Middle frontal gyrus (tissue), 1 donor: ENCODE measurements around the gene CPSF4.
"Not testable (repeated sequence)": the region's sequence is repeated elsewhere in the genome, so short reads cannot be mapped to it uniquely, and the experiment has no call there.

Experiments
- DNase-seq: peaks from one replicate; pipeline ENCODE4 v3.0.0-alpha.2; 2015; ENCODE audit warnings: low spot score; ENCODE audit errors: extremely low spot score

Gene CPSF4

DNA sequence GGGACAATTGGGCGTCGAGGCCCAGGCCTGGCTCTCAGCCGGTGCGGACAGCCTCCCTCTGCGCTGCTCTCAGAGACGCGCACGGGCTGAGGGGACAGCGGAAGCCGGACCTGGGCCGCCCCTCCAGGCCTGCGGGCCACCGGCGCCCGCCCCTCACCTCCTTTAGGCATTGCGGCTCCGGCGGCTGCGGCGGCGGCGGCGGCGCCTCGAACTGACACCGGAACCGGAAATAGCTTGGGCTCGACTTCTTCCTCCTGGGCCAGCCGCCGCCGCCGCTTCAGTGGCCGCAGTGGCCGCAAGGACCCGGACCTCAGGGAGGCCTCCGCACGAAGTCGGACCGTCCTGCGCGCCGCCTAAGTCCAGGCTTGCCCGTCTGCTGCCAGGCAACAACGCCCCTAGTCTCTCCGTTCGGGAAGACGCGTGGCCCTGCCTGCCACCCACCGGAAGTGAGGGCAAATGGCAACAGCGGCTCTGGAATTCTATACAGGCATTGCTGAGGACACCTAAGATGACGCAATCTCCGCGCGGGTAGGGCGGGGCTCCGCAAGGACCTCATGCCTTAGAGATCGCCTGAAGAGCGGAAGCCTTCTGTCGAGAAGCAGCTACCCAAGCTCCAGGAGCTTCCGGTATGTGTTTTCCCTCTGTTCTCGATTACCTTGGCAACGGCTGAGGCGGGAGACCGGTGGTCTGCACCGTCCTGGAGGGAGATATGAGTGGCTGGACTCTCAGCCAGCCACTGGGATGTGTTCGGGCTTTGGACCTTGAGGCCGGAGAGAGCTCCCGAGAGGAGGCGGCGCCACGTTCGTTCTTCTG, 30.2 kb upstream of the CPSF4 start, which contains the start of the genes BUD31 and PDAP1:
BUD31 (plus strand) TSS at position 591 of the 813 bp plus-strand sequence. CDS start 2,124 bp downstream, outside the sequence.
PDAP1 (minus strand) TSS at position 219 of the 813 bp plus-strand sequence; CDS start at position 170, 49 bp downstream.
- DNase-seq: peak; percentile 91

DNA sequence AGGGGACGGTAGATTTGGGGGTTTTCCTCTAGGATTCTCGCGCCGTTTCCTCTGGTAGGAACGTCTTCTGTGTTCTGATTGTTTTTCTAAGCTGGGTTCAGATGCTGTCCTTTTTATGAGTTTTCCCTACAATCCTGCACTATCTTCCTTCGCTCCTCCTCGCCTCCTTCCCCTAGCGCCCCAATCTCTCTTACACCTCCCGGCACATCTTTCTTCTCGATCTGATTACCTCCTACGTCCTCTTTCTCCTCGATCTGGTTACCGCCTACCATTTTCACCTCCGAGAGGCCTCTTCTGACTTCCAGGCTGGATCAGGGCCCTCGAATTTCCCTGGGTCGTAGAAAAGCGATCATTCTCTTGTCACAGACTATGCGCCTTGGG, 29.6 kb upstream of the CPSF4 start:
- no peak for DNase-seq

DNA sequence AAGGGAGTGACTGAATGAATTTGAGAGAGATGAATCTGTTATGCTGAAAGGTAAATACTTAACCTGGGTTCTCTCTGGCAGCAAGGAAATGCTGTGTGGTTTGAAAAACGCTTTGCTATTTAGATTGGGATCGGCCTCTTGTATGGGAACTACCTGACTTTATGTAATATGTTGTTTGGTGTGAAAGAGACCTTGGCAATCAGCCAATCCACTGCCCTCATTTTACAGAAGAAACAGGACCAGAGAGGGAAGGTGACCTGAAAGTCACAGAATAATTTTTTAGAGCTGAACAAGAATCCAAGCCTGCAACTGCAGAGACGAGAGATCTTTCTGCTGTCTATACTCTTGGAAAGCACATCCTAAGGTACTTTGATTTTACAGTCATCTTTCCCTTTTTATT, 28.9 kb upstream of the CPSF4 start:
- no peak for DNase-seq

DNA sequence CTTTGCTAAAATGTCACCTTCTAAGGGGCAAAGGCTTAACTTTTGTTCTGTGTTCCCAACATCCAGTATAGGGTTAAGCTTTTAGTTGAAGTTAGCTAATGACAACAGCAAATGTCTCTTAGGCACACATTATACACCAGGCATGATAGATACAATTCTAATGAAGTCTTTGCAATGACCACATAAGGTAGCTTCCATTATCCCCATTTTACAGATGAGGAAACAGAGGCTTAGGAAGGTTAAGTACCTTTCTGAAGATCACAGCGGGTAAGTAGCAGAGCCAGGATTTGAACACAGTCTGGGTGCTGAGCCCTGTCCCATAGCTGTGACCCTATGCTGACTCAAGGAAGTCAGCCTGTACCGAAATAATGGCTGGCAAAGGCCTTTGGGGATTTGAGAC, 28.1 kb upstream of the CPSF4 start:
- DNase-seq: no peak

DNA sequence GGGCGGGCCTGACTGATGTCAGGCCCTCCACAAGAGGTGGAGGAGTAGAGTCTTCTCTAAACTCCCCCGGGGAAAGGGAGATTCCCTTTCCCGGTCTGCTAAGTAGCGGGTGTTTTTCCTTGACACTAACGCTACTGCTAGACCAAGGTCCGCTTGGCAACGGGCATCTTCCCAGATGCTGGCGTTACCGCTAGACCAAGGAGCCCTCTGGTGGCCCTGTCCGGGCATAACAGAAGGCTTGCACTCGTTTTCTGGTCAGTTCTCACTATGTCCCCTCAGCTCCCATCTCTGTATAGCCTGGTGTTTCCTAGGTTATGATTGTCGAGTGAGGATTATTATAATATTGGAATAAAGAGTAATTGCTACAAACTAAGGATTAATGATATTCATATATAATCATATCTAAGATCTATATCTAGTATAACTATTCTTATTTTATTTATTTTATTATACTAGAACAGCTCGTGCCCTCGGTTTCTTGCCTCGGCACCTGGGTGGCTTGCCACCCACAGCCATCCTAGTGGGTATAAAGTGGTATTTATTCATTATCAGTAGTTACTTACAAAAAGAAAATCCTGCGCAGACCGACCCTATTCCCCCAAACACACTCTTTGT, 23.1 kb upstream of the CPSF4 start:
- DNase-seq: not testable (repeated sequence)

DNA sequence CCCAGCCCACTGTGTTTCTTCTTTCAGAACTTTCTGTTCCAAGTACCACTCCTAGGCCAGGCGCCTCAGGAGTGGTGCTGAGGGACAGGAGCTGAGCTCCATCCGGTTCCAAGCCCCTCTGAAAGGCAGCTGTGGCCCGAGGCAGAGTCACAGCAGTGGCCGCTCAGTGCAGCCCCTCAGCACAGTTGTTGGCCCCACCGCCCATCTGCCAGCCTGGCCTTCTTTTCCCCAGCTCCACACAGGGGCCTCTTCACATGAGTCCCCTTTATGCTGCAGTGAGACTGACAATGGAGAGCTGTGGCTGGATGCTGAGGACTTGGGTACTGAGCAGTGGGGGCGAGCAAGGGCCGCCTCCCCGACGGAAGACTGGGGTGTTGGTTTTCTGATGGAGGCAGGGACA, 20.5 kb upstream of the CPSF4 start:
- no peak for DNase-seq

DNA sequence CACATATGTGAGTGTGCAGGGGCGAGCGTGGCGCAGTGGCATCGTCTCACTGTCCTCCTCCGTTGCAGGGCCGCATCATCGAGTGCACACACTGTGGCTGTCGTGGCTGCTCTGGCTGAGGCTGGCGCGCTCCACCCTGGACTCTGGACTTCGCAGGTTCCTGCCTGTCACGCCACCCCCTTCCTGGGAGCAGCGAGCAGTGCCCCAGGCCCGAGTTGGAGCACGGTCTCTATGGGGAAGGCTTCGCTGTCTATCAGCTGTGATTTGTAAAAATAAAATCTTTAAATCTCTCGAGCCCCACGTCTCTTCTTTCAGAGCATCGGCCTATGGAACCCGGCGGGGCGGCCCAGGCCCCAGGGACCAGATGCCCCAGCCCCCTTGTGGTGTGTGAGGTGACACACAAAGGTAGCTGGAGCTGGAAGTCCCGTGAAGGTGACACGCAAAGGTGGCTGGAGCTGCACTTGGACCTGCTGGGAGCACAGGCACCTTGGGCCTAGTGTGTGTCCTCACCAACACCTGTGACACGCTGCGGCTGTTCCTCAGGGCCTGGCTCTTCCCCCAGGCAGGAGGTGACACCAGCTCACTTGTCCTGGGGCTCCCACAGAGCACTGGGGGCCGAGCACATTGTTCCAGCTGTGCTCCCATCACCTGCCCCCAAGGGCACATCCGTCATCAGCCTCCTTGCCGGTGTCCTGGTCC, 19.3 kb upstream of the CPSF4 start:
- no peak for DNase-seq

DNA sequence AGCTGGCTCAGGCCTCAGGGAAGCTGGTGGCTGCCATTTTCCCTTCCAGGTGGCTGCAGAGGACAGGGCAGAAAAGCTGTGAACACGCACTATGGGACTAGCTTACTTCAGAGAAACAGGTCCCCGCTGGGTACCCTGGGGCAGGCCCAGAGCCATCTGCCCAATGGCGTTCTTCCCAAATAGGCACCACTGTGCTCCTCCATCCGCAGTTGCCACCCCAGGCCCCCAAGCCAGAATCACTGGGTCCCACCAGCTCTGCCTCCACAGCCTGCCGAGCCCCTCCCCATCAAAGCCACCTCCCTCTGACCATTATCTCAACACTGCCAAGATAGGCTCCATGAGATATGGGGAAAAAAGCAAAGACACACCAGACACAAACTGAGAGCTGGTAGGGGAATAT, 18.5 kb upstream of the CPSF4 start:
- DNase-seq: no peak

DNA sequence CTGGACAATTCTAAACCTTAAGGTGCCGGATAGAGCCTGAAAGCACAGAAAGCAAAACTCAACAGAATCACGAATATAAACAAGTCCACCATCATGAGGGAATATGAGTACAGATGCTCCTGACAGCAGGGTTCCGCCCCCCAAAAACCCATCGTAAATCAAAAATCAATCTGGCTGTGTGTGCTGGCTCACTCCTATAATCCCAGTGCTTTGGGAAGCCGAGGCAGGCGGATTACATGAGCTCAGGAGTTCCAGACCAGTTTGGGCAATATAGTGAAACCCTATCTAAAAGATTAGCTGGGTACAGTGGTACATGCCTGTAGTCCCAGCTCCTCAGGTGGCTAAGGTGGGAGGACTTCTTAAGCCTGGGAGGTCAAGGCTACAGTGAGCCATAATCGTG, 17.8 kb upstream of the CPSF4 start:
- no peak for DNase-seq

DNA sequence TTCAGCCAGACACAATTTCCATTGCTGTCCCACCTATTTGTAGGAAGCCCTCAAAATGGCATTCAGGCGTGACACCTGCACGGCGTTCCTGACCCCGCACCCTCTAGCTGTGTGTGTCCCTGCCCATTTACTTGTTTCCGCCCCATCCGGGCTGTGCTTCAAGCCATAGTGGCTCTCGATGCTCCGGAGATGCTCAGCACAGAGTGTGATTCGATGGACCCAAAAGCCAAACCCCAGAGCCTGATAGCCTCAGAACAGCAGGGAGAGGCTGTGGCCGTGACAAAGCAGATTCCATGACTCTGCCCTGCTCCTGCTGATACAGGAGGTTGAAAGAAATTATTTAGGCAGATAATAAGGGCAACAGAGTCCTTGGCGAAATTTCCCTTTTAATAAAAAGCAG, 16.6 kb upstream of the CPSF4 start:
- no peak for DNase-seq

DNA sequence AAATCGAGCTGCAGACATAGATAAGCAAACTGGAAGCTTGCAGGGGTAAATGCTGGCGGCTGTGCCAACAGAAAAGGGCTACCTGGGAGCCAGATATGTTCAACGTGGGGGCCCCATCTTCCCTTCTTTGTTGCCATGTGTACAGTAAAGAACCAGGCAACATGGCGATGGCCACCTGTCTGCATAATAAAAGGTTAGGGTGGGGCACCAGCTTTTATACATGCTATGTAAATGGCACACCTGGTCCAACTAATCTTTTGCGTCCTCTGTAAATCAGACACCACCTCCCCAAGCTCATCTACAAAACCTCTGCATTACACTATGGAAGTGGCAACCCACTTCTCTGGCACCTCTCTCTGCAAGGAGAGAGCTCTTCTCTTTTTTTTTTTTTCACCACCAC, 16.1 kb upstream of the CPSF4 start:
- DNase-seq: no peak

DNA sequence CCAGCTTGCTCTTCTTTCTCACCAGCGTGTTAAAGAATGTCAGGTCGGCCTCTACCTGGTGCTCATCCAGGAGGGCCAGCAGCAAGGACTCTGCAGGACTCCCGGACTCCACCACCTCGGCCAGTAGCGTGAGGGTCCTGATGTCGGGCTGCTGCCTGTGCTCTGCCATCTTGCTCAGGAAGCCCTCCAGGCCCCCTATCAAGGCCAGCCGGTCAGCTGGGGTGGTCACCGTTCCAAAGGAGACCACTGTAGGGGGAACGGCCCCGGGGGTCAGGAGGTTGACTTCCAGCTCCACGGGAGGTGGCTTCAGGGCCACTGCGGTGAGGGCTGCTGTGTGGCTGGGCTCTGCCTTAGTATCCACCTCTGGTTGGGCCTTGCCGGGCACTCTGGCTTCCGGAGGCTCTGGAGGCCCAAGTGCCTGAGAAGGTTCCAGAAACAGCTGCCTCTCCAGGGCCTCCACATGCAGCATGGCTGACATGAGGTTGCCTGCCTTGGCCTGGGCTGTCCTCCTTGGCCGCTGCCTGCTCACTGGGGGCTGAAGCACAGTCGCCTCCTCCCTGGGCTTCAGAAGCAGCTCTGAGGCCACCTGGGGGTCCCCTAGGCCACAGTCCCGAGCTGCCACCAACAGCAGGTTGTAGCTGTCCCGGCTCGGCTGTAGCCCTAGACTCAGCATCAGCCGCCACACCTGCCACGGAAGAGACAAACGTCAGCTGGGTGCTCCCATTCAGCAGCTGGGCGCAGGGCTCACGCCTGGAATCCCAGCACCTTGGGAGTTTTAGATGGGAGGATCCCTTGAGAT, 13.6 kb upstream of the CPSF4 start:
- DNase-seq: no peak

DNA sequence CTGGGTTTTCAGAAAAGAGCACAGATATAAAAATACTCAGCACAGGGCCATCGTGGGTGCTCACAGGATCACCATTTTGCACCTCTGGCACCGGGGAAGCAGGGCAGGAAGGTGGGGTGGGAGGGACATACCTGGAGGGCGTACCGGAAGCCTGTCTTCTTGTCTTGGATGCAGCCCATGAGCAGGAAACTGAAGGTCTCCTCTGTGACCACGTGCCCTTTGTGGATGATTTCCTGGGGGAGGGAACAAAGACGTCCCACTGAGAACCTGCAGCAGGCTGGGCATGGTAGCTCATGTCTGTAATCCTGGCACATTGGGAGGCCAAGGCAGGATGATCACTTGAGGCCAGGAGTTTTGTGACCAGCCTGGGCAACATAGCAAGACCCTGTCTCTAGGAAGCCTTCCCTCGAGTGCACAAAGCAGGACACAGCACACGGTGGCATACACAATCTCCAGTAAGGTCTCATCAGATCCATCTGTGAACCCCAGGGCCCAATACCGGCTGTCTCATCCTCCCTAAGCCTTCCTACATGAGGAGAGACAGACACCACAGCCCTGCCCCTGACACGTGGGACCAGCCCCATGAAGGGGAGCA, 9.7 kb upstream of the CPSF4 start:
- DNase-seq: no peak

DNA sequence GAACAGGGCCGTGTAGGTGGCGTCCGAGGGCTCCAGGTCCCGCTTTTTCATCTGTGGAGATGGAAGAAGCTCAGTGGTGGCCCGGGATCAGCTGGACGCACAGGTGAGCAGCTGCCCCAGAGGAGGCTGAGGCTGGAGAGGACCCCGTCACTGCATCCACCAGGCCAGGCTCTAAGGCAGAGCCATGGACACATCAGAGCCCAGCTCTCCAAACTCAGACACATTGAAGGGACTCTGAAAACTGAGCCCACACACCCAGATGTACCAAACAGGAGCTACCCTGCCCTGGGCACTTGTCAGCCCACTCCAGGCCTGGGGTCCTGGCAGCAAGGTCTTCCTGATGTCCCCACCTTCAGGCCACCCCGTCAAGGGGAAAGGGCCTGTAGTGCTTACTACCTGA, 9.0 kb upstream of the CPSF4 start:
- no peak for DNase-seq

DNA sequence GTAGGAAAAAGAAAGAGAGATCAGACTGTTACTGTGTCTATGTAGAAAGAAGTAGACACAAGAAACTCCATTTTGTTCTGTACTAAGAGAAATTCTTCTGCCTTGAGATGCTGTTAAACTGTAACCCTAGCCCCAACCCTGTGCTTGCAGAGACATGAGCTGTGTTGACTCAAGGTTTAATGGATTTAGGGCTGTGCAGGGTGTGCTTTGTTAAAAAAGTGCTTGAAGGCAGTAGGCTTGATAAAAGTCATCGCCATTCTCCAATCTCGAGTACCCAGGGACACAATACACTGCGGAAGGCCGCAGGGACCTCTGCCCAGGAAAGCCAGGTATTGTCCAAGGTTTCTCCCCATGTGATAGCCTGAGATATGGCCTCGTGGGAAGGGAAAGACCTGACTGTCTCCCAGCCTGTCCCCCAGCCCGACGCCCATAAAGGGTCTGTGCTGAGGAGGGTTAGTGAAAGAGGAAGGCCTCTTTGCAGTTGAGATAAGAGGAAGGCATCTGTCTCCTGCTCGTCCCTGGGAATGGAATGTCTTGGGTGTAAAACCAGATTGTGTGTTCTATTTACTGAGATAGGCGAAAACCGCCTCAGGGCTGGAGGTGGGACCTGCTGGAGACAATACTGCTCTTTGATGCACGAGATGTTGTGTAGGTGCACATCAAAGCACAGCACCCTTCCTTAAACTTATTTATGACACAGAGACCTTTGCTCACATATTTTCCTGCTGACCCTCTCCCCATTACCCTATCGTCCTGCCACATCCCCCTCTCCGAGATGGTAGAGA, 6.8 kb upstream of the CPSF4 start:
- DNase-seq: not testable (repeated sequence)

DNA sequence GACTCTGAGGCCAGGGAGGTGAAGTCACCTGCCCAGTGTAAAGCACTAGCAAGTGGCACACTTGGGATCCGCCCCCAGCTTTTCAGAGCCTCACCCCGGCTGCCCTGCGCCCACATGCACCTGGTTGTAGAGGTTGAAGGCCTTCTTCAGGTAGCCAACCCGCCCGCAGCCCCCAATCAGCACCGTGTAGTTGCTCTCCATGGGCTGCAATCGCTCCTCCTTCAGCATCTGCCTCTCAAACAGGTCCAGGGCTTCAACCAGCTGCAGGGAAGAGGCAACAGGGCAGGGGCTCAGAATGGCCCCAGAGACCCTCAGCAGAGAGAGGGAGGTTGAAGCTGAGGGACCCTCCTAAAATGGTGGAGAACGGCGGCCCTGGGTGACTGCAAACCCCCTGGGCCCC, 5.6 kb upstream of the CPSF4 start:
- DNase-seq: no peak

DNA sequence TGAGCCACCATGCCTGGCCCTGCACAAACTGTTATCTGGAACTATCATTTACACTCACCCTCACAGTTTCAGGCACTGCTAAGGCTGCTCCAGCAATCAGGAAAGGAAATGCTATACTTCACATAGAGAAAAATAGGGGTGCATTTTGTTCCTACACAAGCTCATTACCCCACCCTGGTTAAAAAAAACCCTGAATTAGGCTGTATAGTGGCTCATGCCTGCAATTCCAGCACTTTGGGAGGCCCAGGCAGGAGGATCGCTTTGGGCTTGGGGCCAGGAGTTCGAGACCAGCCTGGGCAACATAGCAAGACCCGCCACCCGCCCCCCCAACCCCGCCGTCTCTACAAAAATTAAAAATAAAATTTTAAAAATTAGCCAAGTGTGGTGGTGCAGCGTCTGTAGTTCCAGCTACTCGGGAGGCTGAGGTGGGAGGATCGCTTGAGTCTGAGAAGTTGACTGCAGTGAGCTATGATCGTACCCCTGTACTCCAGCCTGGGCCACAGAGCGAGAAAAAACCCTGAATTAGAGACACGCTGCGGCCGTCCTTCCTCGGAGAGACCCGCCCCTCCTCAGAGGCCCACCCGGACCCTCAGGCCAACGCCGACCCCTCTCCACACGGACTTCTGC, 684 bp upstream of the CPSF4 start:
- no peak for DNase-seq

DNA sequence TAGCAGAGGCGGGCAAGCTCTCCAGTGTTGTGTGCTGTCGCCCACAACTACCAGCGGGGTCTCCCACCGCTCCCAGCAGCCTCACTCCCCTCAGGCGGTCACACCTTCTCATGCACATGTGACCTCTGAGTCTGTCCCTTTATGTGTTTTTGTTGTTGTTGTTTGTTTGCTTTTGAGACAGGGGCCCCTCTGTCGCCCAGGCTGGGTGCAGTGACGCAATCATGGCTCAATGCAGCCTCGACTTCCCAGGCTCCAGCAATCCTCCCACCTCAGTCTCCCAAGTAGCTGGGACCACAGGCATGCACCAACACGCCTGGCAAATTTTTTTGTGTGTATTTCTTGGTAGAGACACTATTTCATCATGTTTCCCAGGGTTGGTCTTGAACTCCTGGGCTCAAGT, 1.5 kb downstream of the CPSF4 start:
- no peak for DNase-seq

DNA sequence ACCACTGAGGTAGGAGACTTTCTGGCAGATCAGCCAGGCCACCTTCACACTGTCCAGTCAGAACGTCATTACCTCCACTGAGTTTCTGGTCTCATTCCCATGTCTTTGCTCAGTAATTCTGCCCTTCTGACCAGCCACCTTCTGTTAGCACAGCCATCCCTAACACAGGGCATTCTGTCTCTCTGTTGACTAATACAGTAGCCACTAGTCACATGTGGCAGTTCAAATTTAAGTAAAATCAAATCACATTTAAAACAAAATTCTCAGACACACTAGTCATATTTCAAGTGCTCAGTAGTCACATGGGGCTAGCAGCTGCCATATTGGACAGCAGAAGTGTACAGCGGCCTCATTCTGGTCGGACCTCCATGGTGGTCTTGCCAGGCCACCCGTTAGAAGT, 7.4 kb downstream of the CPSF4 start:
- DNase-seq: no peak

DNA sequence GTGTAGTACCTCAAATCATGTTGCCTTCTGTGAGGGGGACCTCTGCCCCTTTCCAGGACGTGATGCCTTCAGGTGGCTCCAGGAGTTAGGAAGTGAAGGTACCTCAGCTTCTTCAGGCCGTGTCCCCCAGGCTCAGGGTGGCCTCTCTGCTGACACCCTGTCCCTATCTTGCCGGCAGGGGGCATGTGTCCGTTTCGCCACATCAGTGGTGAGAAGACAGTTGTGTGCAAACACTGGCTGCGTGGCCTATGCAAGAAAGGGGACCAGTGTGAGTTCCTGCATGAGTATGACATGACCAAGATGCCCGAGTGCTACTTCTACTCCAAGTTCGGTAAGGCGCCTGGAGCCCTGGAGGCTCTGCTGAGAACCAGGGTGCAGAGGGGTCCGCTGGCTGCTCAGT, 9.2 kb downstream of the CPSF4 start:
- no peak for DNase-seq
